Type B pancreatic cell (in vitro differentiated cells): ENCODE data around the gene DAD1. TPM values are rescaled to one million over a fixed set of nuclear protein-coding genes. Genes with fewer than 3 reads are reported as not detected.

ENCODE experiments used
- DNase-seq: peaks from one replicate; pipeline ENCODE4 v3.0.0; 2021; ENCODE audit warnings: mixed read lengths; ENCODE audit not compliant: unreplicated experiment; ENCODE audit errors: extremely low spot score
- H3K27ac Mint-ChIP-seq: 2 replicates; pipeline ENCODE4 v1.8.0; 2021; ENCODE audit warnings: mild to moderate bottlenecking, mixed read lengths
- H3K27me3 Mint-ChIP-seq: 2 replicates; pipeline ENCODE4 v1.8.0; 2021; ENCODE audit warnings: mixed read lengths
- H3K36me3 Mint-ChIP-seq: 2 replicates; pipeline ENCODE4 v1.8.0; 2021; ENCODE audit warnings: mixed read lengths
- H3K4me1 Mint-ChIP-seq: one replicate; pipeline ENCODE4 v1.8.0; 2021; ENCODE audit warnings: mixed read lengths; ENCODE audit not compliant: unreplicated experiment
- H3K4me3 Mint-ChIP-seq: 2 replicates; pipeline ENCODE4 v1.8.0; 2021; ENCODE audit warnings: mild to moderate bottlenecking, mixed read lengths
- H3K9me3 Mint-ChIP-seq: 2 replicates; pipeline ENCODE4 v1.8.0; 2021; ENCODE audit warnings: mixed read lengths
- CTCF ChIP-seq: fragments of 200-600 bp; sonication (generic); conservative IDR thresholded peaks from 2 replicates; pipeline ENCODE4 v1.5.0; 2021; ENCODE audit warnings: antibody characterized with exemption, mild to moderate bottlenecking
- total RNA-seq: library from RNA; stranded (reverse); gene quantifications from 2 replicates; pipeline ENCODE4 v1.2.1, GENCODE V29; 2021; ENCODE audit warnings: low replicate concordance

The DAD1 gene
- total RNA-seq, 1 donor from 2014 or later, result 191 TPM

GRCh38 chr14:22524784-22525161 lies 64.3 kb downstream of the DAD1 start:
- H3K4me3 Mint-ChIP-seq, result no peak overlapping the region
- DNase-seq, result no peak
- H3K4me1 Mint-ChIP-seq, result peaks cover 27% of the 10 kb centered on the region
- TF ChIP-seq CTCF, result no peak
- no peaks in the 10 kb centered on the region for H3K9me3 Mint-ChIP-seq
- H3K27ac Mint-ChIP-seq, result no peak overlapping the region
- H3K36me3 Mint-ChIP-seq, result no peaks in the 10 kb centered on the region
- peaks cover 28% of the 10 kb centered on the region for H3K27me3 Mint-ChIP-seq

GRCh38 chr14:22524115-22524783 lies 64.8 kb downstream of the DAD1 start:
- Mint-ChIP-seq H3K27ac (no peak overlapping the region), H3K4me1 (peaks cover 27% of the 10 kb centered on the region), H3K27me3 (peaks cover 23% of the 10 kb centered on the region), H3K4me3 (no peak overlapping the region), H3K9me3 (no peaks in the 10 kb centered on the region), H3K36me3 (no peaks in the 10 kb centered on the region)
- DNase-seq, result no peak
- TF ChIP-seq CTCF, result no peak

GRCh38 chr14:22523283-22523682 lies 65.7 kb downstream of the DAD1 start:
- no peak overlapping the region for H3K4me3 Mint-ChIP-seq
- H3K9me3 Mint-ChIP-seq, result peaks cover 3% of the 10 kb centered on the region
- no peak overlapping the region for H3K27ac Mint-ChIP-seq
- no peak for DNase-seq
- H3K27me3 Mint-ChIP-seq, result peaks cover 19% of the 10 kb centered on the region
- H3K4me1 Mint-ChIP-seq, result peaks cover 30% of the 10 kb centered on the region
- H3K36me3 Mint-ChIP-seq, result no peaks in the 10 kb centered on the region
- no peak for TF ChIP-seq CTCF

- no peak for DNase-seq
- peaks cover 21% of the 10 kb centered on the region for H3K27me3 Mint-ChIP-seq
- H3K27ac Mint-ChIP-seq, result no peak overlapping the region
- peaks cover 5% of the 10 kb centered on the region for H3K9me3 Mint-ChIP-seq
- no peak for TF ChIP-seq CTCF
- peaks cover 36% of the 10 kb centered on the region for H3K4me1 Mint-ChIP-seq
- no peaks in the 10 kb centered on the region for H3K36me3 Mint-ChIP-seq
- no peak overlapping the region for H3K4me3 Mint-ChIP-seq
These were observed 66.5 kb downstream of the DAD1 start for GRCh38 chr14:22522466-22522957.

GRCh38 chr14:22521449-22522239 lies 67.4 kb downstream of the DAD1 start:
- Mint-ChIP-seq H3K9me3 (peaks cover 5% of the 10 kb centered on the region), H3K27me3 (peaks cover 21% of the 10 kb centered on the region), H3K4me3 (no peak overlapping the region), H3K27ac (no peak overlapping the region), H3K36me3 (no peaks in the 10 kb centered on the region), H3K4me1 (peaks cover 45% of the 10 kb centered on the region)
- DNase-seq, result no peak
- TF ChIP-seq CTCF, result no peak
